IPS DF 6.9 (cell line): Measurements from ENCODE around the gene KCNG2.
"Not testable (repeated sequence)": the region's sequence is repeated elsewhere in the genome, so short reads cannot be mapped to it uniquely, and the experiment has no call there.

Experiments
- DNase-seq: peaks from one replicate; pipeline ENCODE4 v3.0.0-alpha.2; 2013; ENCODE audit warnings: low read depth, low spot score
- H3K27ac ChIP-seq: one replicate; pipeline ENCODE4 v1.5.1; 2013; ENCODE audit warnings: low read length, control low read depth
- H3K27me3 ChIP-seq: 2 replicates; pipeline ENCODE4 v1.6.1; 2013; ENCODE audit warnings: mild to moderate bottlenecking, low read length; ENCODE audit not compliant: control insufficient read depth, insufficient read depth
- H3K36me3 ChIP-seq: 2 replicates; pipeline ENCODE4 v1.6.1; 2013; ENCODE audit warnings: low read length; ENCODE audit not compliant: control insufficient read depth, insufficient read depth
- H3K4me1 ChIP-seq: 2 replicates; pipeline ENCODE4 v1.6.1; 2013; ENCODE audit warnings: low read length; ENCODE audit not compliant: control insufficient read depth, insufficient read depth
- H3K4me3 ChIP-seq: 2 replicates; pipeline ENCODE4 v1.5.1; 2013; ENCODE audit warnings: mild to moderate bottlenecking, low read length
- H3K9me3 ChIP-seq: 2 replicates; pipeline ENCODE4 v1.6.1; 2013; ENCODE audit warnings: low read length, inconsistent platforms; ENCODE audit not compliant: control insufficient read depth, insufficient read depth
- WGBS: extraction: QIAGEN DNeasy Blood & Tissue Kit; methylation state at CpG from one replicate; pipeline ENCODE4 v1.1.7; 2013; ENCODE audit warnings: mixed read lengths, missing lambda C conversion rate; ENCODE audit not compliant: insufficient read length, insufficient coverage; 5-methylcytosine and 5-hydroxymethylcytosine counted together

Gene KCNG2

GRCh38 chr18:79877163-79878091, 79.7 kb downstream of the KCNG2 start:
- H3K4me1 ChIP-seq = no peaks in the 10 kb centered on the region; the same call in 1 of the 2 replicates
- no peaks in the 10 kb centered on the region for H3K9me3 ChIP-seq
- DNase-seq = no peak
- no peaks in the 10 kb centered on the region for H3K36me3 ChIP-seq
- WGBS = no CpG with 5 or more reads among the region's 38 CpGs
- H3K27ac ChIP-seq = no peak overlapping the region
- H3K4me3 ChIP-seq = no peak overlapping the region
- H3K27me3 ChIP-seq = no peaks in the 10 kb centered on the region

GRCh38 chr18:79878246-79878645, 80.5 kb downstream of the KCNG2 start:
- not testable (repeated sequence) for H3K4me1 ChIP-seq, H3K9me3 ChIP-seq, H3K27ac ChIP-seq, H3K4me3 ChIP-seq, H3K36me3 ChIP-seq, H3K27me3 ChIP-seq, DNase-seq
- WGBS = no CpG with 5 or more reads among the region's 25 CpGs

- WGBS = no CpG with 5 or more reads among the region's 20 CpGs
- Histone ChIP-seq H3K9me3 (no peaks in the 10 kb centered on the region), H3K4me1 (no peaks in the 10 kb centered on the region; the same call in 1 of the 2 replicates), H3K27me3 (no peaks in the 10 kb centered on the region), H3K27ac (no peak overlapping the region), H3K36me3 (no peaks in the 10 kb centered on the region), H3K4me3 (no peak overlapping the region)
- no peak for DNase-seq
Observed at GRCh38 chr18:79878741-79879378, 81.1 kb downstream of the KCNG2 start.

GRCh38 chr18:79879566-79879965, 81.8 kb downstream of the KCNG2 start:
- no peak overlapping the region for H3K27ac ChIP-seq
- H3K27me3 ChIP-seq = no peaks in the 10 kb centered on the region
- H3K9me3 ChIP-seq = no peaks in the 10 kb centered on the region
- no peaks in the 10 kb centered on the region; the same call in 1 of the 2 replicates for H3K4me1 ChIP-seq
- WGBS = no CpG with 5 or more reads among the region's 12 CpGs
- no peaks in the 10 kb centered on the region for H3K36me3 ChIP-seq
- DNase-seq = no peak
- no peak overlapping the region for H3K4me3 ChIP-seq

- no peak for DNase-seq
- H3K9me3 ChIP-seq = no peaks in the 10 kb centered on the region
- H3K4me3 ChIP-seq = no peak overlapping the region
- WGBS = 100% methylated on average over 1 of the region's 11 CpGs
- H3K36me3 ChIP-seq = no peaks in the 10 kb centered on the region
- H3K27ac ChIP-seq = no peak overlapping the region
- H3K4me1 ChIP-seq = no peaks in the 10 kb centered on the region
- no peaks in the 10 kb centered on the region for H3K27me3 ChIP-seq
Observed at GRCh38 chr18:79881695-79882094, 84.0 kb downstream of the KCNG2 start.

- Histone ChIP-seq H3K27me3 (no peaks in the 10 kb centered on the region), H3K9me3 (no peaks in the 10 kb centered on the region), H3K36me3 (no peaks in the 10 kb centered on the region), H3K4me3 (no peak overlapping the region), H3K27ac (no peak overlapping the region), H3K4me1 (no peaks in the 10 kb centered on the region)
- no CpG with 5 or more reads among the region's 68 CpGs for WGBS
- no peak for DNase-seq
Observed at GRCh38 chr18:79882522-79883241, 84.9 kb downstream of the KCNG2 start.

GRCh38 chr18:79883461-79884293, 85.9 kb downstream of the KCNG2 start:
- Histone ChIP-seq H3K27me3 (no peaks in the 10 kb centered on the region), H3K27ac (no peak overlapping the region), H3K36me3 (no peaks in the 10 kb centered on the region), H3K4me1 (no peaks in the 10 kb centered on the region), H3K9me3 (no peaks in the 10 kb centered on the region), H3K4me3 (no peak overlapping the region)
- no CpG with 5 or more reads among the region's 31 CpGs for WGBS
- DNase-seq = no peak

GRCh38 chr18:79884294-79884962, 86.7 kb downstream of the KCNG2 start:
- Histone ChIP-seq H3K4me3 (no peak overlapping the region), H3K27ac (no peak overlapping the region), H3K9me3 (no peaks in the 10 kb centered on the region), H3K36me3 (no peaks in the 10 kb centered on the region), H3K4me1 (no peaks in the 10 kb centered on the region), H3K27me3 (no peaks in the 10 kb centered on the region)
- no CpG with 5 or more reads among the region's 29 CpGs for WGBS
- no peak for DNase-seq

GRCh38 chr18:79884963-79885728, 87.4 kb downstream of the KCNG2 start:
- Histone ChIP-seq H3K36me3 (no peaks in the 10 kb centered on the region), H3K9me3 (no peaks in the 10 kb centered on the region), H3K27ac (no peak overlapping the region), H3K4me3 (no peak overlapping the region), H3K4me1 (no peaks in the 10 kb centered on the region), H3K27me3 (no peaks in the 10 kb centered on the region)
- DNase-seq = no peak
- WGBS = no CpG with 5 or more reads among the region's 25 CpGs
